Uterus (tissue), 4 donors: ENCODE data around the gene GAREM1. TPM values are rescaled to one million over a fixed set of nuclear protein-coding genes. Genes with fewer than 3 reads are reported as not detected.

Experiments used
- DNase-seq, 2 donors: peaks; one replicate each; pipeline ENCODE4 v3.0.0-alpha.2; 2019 to 2020
- H3K27ac ChIP-seq, 2 donors: fragments of 200-600 bp; sonication (generic); 1 replicate in 1 of 2; 2 replicates in 1 of 2; pipeline ENCODE4 v1.5.1; 2016 to 2018
- H3K27me3 ChIP-seq, 2 donors: fragments of 200-600 bp; sonication (generic); one replicate each; pipeline ENCODE4 v1.5.1; 2018 to 2019; ENCODE audit warnings: control low read depth in 1 of 2
- H3K36me3 ChIP-seq, 2 donors: fragments of 200-600 bp; sonication (generic); one replicate each; pipeline ENCODE4 v1.5.1; 2019; ENCODE audit warnings: control low read depth in 1 of 2
- H3K4me1 ChIP-seq, 2 donors: fragments of 200-600 bp; sonication (generic); one replicate each; pipeline ENCODE4 v1.5.1; 2018 to 2019; ENCODE audit warnings: control low read depth in 1 of 2
- H3K4me3 ChIP-seq, 2 donors: fragments of 200-600 bp; sonication (generic); 1 replicate in 1 of 2; 2 replicates in 1 of 2; pipeline ENCODE4 v1.5.1; 2018 to 2019; ENCODE audit warnings: mild to moderate bottlenecking in 1 of 2
- H3K9me3 ChIP-seq, 2 donors: fragments of 200-600 bp; sonication (generic); one replicate each; pipeline ENCODE4 v1.5.1; 2019; ENCODE audit warnings: control low read depth in 1 of 2
- CTCF ChIP-seq, 4 experiments: fragments of 200-600 bp in 2 of 4; fragments of 450-650 bp in 2 of 4; sonication (generic) in 2 of 4; IDR thresholded peaks; one replicate each; pipeline ENCODE4 v1.5.1; 2016 to 2019; ENCODE audit warnings: antibody characterized with exemption in 4 of 4, mild to moderate bottlenecking in 2 of 4, moderate library complexity in 1 of 4
- POLR2A ChIP-seq, 2 donors: fragments of 450-650 bp; IDR thresholded peaks; one replicate each; pipeline ENCODE4 v1.6.1; 2016; ENCODE audit warnings: antibody characterized with exemption in 2 of 2, mild to moderate bottlenecking in 1 of 2, moderate library complexity in 1 of 2
- intact Hi-C: fragments of 100-400 bp; cut with DNase I; formaldehyde crosslinking; loops from one replicate; pipeline ENCODE4 v1.15.1; 2023; ENCODE audit warnings: low total_unique reads
- total RNA-seq, 4 donors: library from RNA; depleted of rRNA in 3 of 4; stranded (reverse); fragments of >200 nt in 3 of 4; gene quantifications; one replicate each; pipeline versions ENCODE4 v1.1.0 to v1.2.4, GENCODE V29; 2014 to 2023
- donor health status: DM: yes; HTN: yes; CAD: no.

Gene GAREM1
- total RNA-seq, 4 donors from 2014 or later, result 1.5 to 12.0 (median 5.9) TPM

- Histone ChIP-seq H3K36me3 (no peaks in the 10 kb centered on the region), H3K4me1 (no peaks in the 10 kb centered on the region), H3K4me3 (no peak overlapping the region), H3K27ac (no peak overlapping the region), H3K9me3 (no peaks in the 10 kb centered on the region), H3K27me3 (no peaks in the 10 kb centered on the region)
- no peak for DNase-seq
- no peak for TF ChIP-seq POLR2A (IDR thresholded peaks at IDR 0.05)
- TF ChIP-seq CTCF (IDR thresholded peaks at IDR 0.05), result no peak
- intact Hi-C loops, result no loop called here
These were observed 132.9 kb downstream of the GAREM1 start for GRCh38 chr18:32337821-32338220.

- H3K36me3 ChIP-seq, result no peaks in the 10 kb centered on the region
- no peak for DNase-seq
- intact Hi-C loops, result no loop called here
- no peak for TF ChIP-seq CTCF (IDR thresholded peaks at IDR 0.05)
- TF ChIP-seq POLR2A (IDR thresholded peaks at IDR 0.05), result no peak
- H3K27me3 ChIP-seq, result no peaks in the 10 kb centered on the region
- no peak overlapping the region for H3K27ac ChIP-seq
- H3K9me3 ChIP-seq, result no peaks in the 10 kb centered on the region
- H3K4me3 ChIP-seq, result no peak overlapping the region
- H3K4me1 ChIP-seq, result no peaks in the 10 kb centered on the region
These were observed 133.3 kb downstream of the GAREM1 start for GRCh38 chr18:32337347-32337746.

GRCh38 chr18:32335228-32335627, 135.5 kb downstream of the GAREM1 start:
- H3K27ac ChIP-seq, result no peak overlapping the region
- no peak overlapping the region for H3K4me3 ChIP-seq
- H3K9me3 ChIP-seq, result no peaks in the 10 kb centered on the region
- intact Hi-C loops, result no loop called here
- no peak for DNase-seq
- no peak for TF ChIP-seq POLR2A (IDR thresholded peaks at IDR 0.05)
- TF ChIP-seq CTCF (IDR thresholded peaks at IDR 0.05), result no peak
- no peaks in the 10 kb centered on the region for H3K4me1 ChIP-seq
- H3K27me3 ChIP-seq, result no peaks in the 10 kb centered on the region
- no peaks in the 10 kb centered on the region for H3K36me3 ChIP-seq

GRCh38 chr18:32333781-32334180, 136.9 kb downstream of the GAREM1 start:
- intact Hi-C loops, result no loop called here
- Histone ChIP-seq H3K27ac (no peak overlapping the region), H3K4me1 (no peaks in the 10 kb centered on the region), H3K4me3 (no peak overlapping the region), H3K27me3 (no peaks in the 10 kb centered on the region), H3K36me3 (no peaks in the 10 kb centered on the region), H3K9me3 (no peaks in the 10 kb centered on the region)
- TF ChIP-seq CTCF (IDR thresholded peaks at IDR 0.05) (no peak), POLR2A (IDR thresholded peaks at IDR 0.05) (no peak)
- DNase-seq, result no peak

GRCh38 chr18:32332708-32333107, 138.0 kb downstream of the GAREM1 start:
- TF ChIP-seq CTCF (IDR thresholded peaks at IDR 0.05), result no peak
- no peak for TF ChIP-seq POLR2A (IDR thresholded peaks at IDR 0.05)
- intact Hi-C loops, result no loop called here
- H3K27me3 ChIP-seq, result no peaks in the 10 kb centered on the region

More at GRCh38 chr18:32332708-32333107, 138.0 kb downstream of the GAREM1 start:
- DNase-seq, result no peak
- Histone ChIP-seq H3K36me3 (no peaks in the 10 kb centered on the region), H3K4me3 (no peak overlapping the region), H3K4me1 (no peaks in the 10 kb centered on the region), H3K9me3 (no peaks in the 10 kb centered on the region), H3K27ac (no peak overlapping the region)
